ENCODE results near the gene MAPK12. TPM values are rescaled to one million over a fixed set of nuclear protein-coding genes. Genes with fewer than 3 reads are reported as not detected.

MAPK12 gene
- total RNA-seq, 1 donor from 2014 or later, result 46.6 TPM

DNA sequence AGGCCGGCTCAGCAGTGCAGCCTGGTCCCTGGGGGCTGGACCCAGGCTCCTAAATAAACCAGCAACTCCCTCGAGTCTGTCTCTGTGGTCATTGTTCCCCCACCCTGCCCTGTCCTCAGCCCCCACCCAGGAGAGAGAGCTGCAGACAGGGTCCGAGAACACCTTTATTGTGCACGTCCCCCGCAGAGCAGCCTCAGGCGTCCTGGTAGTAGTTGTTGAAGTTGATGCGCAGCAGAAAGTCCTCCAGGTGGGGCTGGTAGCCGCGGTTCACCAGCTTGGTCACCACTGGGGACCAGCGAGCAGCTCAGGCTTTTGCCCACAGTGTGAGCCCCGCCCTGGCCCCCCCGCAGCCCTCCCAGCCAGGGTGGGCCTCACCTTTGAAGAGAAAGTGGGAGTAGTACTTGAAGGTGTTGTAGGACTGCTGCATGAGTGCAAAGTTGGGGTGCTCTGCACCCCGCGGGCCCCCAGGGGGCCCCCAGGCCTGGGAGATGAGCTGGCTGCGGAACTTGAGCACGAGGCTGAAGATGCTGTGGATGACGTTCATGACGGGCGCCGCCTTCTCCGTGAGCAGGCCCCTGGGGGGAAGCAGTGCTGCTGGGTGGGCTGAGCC is 43.8 kb downstream of the MAPK12 start:
- no peak overlapping the region for H3K4me3 Mint-ChIP-seq (ENCODE audit: unreplicated experiment)
- H3K27ac Mint-ChIP-seq (ENCODE audit: unreplicated experiment), result no peak overlapping the region
- DNase-seq (ENCODE audit: low spot score), result no peak
- peaks cover 7% of the 10 kb centered on the region for H3K4me1 Mint-ChIP-seq (ENCODE audit: low read depth)
- TF ChIP-seq, protein P1, sequence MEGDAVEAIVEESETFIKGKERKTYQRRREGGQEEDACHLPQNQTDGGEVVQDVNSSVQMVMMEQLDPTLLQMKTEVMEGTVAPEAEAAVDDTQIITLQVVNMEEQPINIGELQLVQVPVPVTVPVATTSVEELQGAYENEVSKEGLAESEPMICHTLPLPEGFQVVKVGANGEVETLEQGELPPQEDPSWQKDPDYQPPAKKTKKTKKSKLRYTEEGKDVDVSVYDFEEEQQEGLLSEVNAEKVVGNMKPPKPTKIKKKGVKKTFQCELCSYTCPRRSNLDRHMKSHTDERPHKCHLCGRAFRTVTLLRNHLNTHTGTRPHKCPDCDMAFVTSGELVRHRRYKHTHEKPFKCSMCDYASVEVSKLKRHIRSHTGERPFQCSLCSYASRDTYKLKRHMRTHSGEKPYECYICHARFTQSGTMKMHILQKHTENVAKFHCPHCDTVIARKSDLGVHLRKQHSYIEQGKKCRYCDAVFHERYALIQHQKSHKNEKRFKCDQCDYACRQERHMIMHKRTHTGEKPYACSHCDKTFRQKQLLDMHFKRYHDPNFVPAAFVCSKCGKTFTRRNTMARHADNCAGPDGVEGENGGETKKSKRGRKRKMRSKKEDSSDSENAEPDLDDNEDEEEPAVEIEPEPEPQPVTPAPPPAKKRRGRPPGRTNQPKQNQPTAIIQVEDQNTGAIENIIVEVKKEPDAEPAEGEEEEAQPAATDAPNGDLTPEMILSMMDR (IDR thresholded peaks at IDR 0.05), result no peak
- H3K36me3 Mint-ChIP-seq (ENCODE audit: low read depth), result peaks cover 21% of the 10 kb centered on the region
- no peaks in the 10 kb centered on the region for H3K27me3 Mint-ChIP-seq (ENCODE audit: low read depth)
- H3K9me3 Mint-ChIP-seq (ENCODE audit: low read depth), result no peaks in the 10 kb centered on the region

DNA sequence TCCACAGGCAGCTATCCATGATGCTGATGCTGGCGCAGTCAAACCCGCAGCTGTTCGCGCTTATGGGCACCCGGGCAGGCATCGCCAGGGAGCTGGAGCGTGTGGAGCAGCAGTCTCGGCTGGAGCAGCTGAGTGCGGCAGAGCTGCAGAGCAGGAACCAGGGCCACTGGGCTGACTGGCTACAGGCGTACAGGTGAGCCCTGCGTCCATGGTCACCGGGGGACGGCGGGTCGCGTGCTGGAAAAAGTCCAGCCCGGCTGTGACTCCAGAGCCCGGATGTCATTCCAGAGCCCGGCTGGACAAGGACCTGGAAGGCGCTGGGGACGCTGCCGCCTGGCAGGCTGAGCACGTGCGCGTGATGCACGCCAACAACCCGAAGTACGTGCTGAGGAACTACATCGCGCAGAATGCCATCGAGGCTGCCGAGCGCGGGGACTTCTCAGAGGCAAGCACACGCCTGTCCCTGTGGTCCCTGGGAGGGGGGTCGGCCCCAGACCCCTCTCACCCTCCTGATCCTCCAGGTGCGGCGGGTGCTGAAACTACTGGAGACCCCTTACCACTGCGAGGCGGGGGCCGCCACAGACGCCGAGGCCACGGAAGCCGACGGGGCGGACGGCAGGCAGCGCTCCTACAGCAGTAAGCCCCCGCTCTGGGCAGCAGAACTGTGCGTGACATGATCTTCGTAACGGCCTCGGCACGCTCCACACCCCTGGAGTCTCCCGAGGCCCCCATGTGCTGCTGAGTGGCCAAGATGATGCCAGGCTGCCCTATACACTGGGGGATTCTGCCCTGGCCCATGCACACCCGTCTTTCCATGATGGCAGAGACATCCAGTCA is 44.6 kb downstream of the MAPK12 start:
- peaks cover 7% of the 10 kb centered on the region for H3K4me1 Mint-ChIP-seq (ENCODE audit: low read depth)
- H3K36me3 Mint-ChIP-seq (ENCODE audit: low read depth), result peaks cover 23% of the 10 kb centered on the region
- no peak overlapping the region for H3K27ac Mint-ChIP-seq (ENCODE audit: unreplicated experiment)
- H3K9me3 Mint-ChIP-seq (ENCODE audit: low read depth), result no peaks in the 10 kb centered on the region
- H3K27me3 Mint-ChIP-seq (ENCODE audit: low read depth), result no peaks in the 10 kb centered on the region
- DNase-seq (ENCODE audit: low spot score), result no peak
- no peak overlapping the region for H3K4me3 Mint-ChIP-seq (ENCODE audit: unreplicated experiment)
- TF ChIP-seq, protein P1 (IDR thresholded peaks at IDR 0.05), result no peak

DNA sequence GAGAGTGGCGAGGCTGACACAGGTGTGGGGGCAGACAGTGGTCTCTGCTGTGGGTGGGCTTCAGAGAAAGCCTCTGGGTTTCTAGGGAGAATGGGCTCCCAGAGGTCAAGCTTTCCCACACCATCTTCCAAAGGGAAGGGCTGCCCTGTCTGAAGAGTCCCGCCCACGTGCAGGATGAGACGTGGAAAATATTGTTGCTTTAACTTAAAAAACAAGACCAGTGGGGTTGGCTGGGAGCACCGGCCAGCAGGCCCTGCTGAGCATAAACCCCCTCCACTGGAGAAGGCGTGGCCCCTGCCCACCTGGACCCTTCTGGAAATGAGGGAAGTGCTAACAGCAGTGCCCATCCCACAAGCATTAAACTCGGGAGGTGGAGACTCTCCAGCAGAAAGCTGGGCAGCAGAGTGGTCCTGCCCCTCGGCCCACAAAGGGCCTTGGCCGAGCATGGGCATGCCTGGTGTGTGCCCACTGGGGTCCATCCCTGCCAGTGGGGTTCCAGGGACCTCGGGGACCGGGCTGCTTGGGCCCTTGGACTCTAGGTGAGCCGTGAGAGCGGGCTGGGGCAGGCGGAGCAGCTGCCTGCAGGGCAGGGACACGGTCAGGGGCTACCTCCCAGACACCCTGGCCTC is 45.3 kb downstream of the MAPK12 start:
- TF ChIP-seq, protein P1 (IDR thresholded peaks at IDR 0.05), result no peak

DNA sequence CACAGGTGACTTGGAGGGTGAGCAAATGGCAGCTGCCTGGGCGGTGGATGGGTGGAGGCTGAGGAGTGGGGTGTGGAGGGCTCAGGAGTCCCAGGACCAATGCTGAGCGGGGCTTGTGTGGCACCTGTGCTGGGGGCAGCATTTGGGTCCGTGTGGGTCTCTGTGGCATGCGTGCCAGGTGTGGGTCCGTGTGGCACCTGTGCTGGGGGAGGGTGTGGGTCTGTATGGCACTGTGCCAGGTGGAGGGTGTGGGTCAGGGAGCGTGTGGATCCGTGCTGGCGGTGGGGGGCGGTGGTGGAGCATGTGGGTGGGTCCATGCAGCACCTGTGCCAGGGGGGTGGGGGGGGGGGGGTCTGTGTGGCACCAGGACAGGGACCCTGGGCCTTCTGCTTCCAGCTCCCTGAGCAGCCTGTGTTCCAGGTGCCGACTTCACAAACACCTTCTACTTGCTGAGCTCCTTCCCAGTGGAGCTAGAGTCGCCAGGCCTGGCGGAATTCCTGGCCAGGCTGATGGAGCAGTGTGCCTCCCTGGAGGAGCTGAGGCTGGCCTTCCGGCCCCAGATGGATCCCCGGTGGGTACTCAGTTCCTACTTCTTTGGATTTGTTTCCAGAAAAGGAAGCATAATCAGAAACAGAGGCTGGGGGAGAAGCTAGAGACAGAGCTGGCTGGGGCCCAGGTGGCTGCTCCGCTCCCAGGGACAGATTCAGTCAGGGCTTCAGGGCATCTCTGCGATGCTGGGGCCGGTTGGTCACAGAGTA is 46.0 kb downstream of the MAPK12 start:
- Mint-ChIP-seq H3K27me3 (ENCODE audit: low read depth) (no peaks in the 10 kb centered on the region), H3K4me1 (ENCODE audit: low read depth) (peaks cover 7% of the 10 kb centered on the region), H3K27ac (ENCODE audit: unreplicated experiment) (peak overlapping the region; percentile 54), H3K4me3 (ENCODE audit: unreplicated experiment) (no peak overlapping the region), H3K36me3 (ENCODE audit: low read depth) (peaks cover 25% of the 10 kb centered on the region), H3K9me3 (ENCODE audit: low read depth) (no peaks in the 10 kb centered on the region)
- peak; percentile 94 for DNase-seq (ENCODE audit: low spot score)
- TF ChIP-seq, protein P1 (IDR thresholded peaks at IDR 0.05), result no peak

More for the DNA sequence above, 45.3 kb downstream of the MAPK12 start:
- H3K27me3 Mint-ChIP-seq (ENCODE audit: low read depth), result no peaks in the 10 kb centered on the region
- H3K4me1 Mint-ChIP-seq (ENCODE audit: low read depth), result peaks cover 7% of the 10 kb centered on the region
- peak; percentile 89 for DNase-seq (ENCODE audit: low spot score)
- no peak overlapping the region for H3K4me3 Mint-ChIP-seq (ENCODE audit: unreplicated experiment)
- peaks cover 24% of the 10 kb centered on the region for H3K36me3 Mint-ChIP-seq (ENCODE audit: low read depth)
- no peaks in the 10 kb centered on the region for H3K9me3 Mint-ChIP-seq (ENCODE audit: low read depth)
- H3K27ac Mint-ChIP-seq (ENCODE audit: unreplicated experiment), result no peak overlapping the region

DNA sequence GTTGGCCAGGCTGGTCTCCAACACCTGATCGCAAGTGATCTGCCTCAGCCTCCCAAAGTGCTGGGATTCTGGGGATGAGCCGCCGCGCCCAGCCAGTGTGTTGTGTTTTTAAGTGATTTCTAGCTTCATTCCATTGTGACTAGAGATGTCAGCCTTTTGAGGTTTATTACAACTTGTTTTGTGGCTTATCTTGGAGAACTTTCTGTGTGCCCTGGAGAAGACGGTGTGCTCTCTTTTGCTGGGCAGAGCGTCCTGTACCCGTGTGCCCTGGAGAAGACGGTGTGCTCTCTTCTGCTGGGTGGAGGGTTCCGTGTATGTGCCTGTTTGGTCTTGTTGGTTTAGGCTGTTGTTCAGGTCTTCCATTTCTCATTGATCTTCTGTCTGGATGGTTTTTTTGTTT is 48.2 kb downstream of the MAPK12 start:
- Mint-ChIP-seq H3K27ac (ENCODE audit: unreplicated experiment) (no peak overlapping the region), H3K4me1 (ENCODE audit: low read depth) (peaks cover 7% of the 10 kb centered on the region), H3K9me3 (ENCODE audit: low read depth) (no peaks in the 10 kb centered on the region), H3K4me3 (ENCODE audit: unreplicated experiment) (no peak overlapping the region), H3K27me3 (ENCODE audit: low read depth) (no peaks in the 10 kb centered on the region), H3K36me3 (ENCODE audit: low read depth) (peaks cover 24% of the 10 kb centered on the region)
- DNase-seq (ENCODE audit: low spot score), result no peak
- TF ChIP-seq, protein P1 (IDR thresholded peaks at IDR 0.05), result no peak

Data from chondrocyte (in vitro differentiated cells).